Activated naive CD4-positive, alpha-beta T cell (primary cell): ENCODE data around the gene ARHGEF28.

Experiments
- DNase-seq, 4 experiments: peaks; one replicate each; lab custom pipeline; 2025; lab: John Stamatoyannopoulos, UW

ARHGEF28 gene

GRCh38 chr5:73969195-73970036, 343.4 kb downstream of the ARHGEF28 start:
- DNase-seq, result no peak

GRCh38 chr5:73971326-73971725, 345.3 kb downstream of the ARHGEF28 start:
- DNase-seq, result no peak

- DNase-seq, result no peak
Measured at GRCh38 chr5:73973135-73973534, 347.1 kb downstream of the ARHGEF28 start.

- DNase-seq, result no peak
Measured at GRCh38 chr5:73974871-73975360, 348.9 kb downstream of the ARHGEF28 start.

- no peak for DNase-seq
Measured at GRCh38 chr5:73975845-73976244, 349.8 kb downstream of the ARHGEF28 start.

- no peak for DNase-seq
Measured at GRCh38 chr5:73977146-73977545, 351.1 kb downstream of the ARHGEF28 start.

GRCh38 chr5:73979321-73979720, 353.3 kb downstream of the ARHGEF28 start:
- DNase-seq, result no peak

GRCh38 chr5:73981704-73982103, 355.7 kb downstream of the ARHGEF28 start:
- no peak for DNase-seq

GRCh38 chr5:73983644-73984043, 357.6 kb downstream of the ARHGEF28 start:
- no peak for DNase-seq

GRCh38 chr5:73985145-73985544, 359.1 kb downstream of the ARHGEF28 start:
- no peak for DNase-seq

- DNase-seq, result no peak
Measured at GRCh38 chr5:73986729-73987128, 360.7 kb downstream of the ARHGEF28 start.

GRCh38 chr5:73987915-73988314, 361.9 kb downstream of the ARHGEF28 start:
- no peak for DNase-seq

- DNase-seq, result no peak
Measured at GRCh38 chr5:73989956-73990355, 364.0 kb downstream of the ARHGEF28 start.
